Left renal pelvis (tissue), 4 donors: ENCODE measurements around the gene GMCL2. TPM values are rescaled to one million over a fixed set of nuclear protein-coding genes. Genes with fewer than 3 reads are reported as not detected.

ENCODE experiments used
- DNase-seq, 4 donors: peaks; one replicate each; pipeline ENCODE4 v3.0.0-alpha.2; 2013; ENCODE audit warnings: low read depth in 4 of 4, low spot score in 3 of 4
- polyA plus RNA-seq, 4 donors: library from polyadenylated mRNA; unstranded; fragments of 120-200 nt; gene quantifications; one replicate each; pipeline ENCODE4 v1.2.1, GENCODE V29; 2013; ENCODE audit not compliant: insufficient read length in 4 of 4

GMCL2 gene
- polyA plus RNA-seq, 4 donors: 0.08 TPM; not detected in 3

DNA sequence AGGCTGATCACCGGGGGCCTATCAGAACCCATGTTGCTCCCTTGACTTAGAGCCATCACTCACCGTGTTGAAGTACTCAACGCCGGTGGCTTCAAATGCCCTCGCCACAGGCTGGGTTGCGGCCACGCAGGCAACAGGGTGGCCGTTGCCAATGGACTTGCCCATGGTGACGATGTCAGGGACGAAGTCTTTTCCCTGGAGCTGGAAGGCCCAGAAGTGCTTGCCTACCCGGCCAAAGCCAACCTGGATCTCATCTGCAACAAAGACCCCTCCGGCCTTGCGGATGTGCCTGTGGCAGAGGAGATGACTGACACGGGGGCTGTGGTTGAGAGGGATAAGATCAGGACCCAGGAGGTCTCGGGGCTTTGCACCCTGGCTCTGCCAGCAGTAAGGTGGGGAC lies 35.1 kb upstream of the GMCL2 start:
- no peak for DNase-seq

- no peak for DNase-seq
Measured at GRCh38 chr5:178221853-178222252, 34.7 kb upstream of the GMCL2 start.

GRCh38 chr5:178221282-178221681 lies 34.1 kb upstream of the GMCL2 start:
- no peak for DNase-seq

DNA sequence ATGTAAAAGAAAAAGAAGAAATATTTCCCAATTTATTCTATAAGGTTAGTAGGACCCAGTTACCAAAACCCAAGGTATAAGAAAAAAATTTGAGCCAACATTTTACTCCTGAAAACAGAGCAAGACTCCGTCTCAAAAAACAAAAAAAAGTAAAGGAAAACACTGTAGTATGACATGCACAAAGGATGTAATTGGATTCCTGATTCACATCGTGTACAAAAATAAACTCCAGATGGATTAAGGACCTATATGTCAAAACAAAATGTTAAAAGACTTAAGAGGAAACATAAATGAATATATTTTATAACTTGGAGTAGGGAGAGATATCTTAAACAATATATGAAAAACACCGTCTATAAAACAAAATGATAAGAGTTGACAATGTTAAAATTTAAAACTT lies 31.7 kb upstream of the GMCL2 start:
- no peak for DNase-seq

DNA sequence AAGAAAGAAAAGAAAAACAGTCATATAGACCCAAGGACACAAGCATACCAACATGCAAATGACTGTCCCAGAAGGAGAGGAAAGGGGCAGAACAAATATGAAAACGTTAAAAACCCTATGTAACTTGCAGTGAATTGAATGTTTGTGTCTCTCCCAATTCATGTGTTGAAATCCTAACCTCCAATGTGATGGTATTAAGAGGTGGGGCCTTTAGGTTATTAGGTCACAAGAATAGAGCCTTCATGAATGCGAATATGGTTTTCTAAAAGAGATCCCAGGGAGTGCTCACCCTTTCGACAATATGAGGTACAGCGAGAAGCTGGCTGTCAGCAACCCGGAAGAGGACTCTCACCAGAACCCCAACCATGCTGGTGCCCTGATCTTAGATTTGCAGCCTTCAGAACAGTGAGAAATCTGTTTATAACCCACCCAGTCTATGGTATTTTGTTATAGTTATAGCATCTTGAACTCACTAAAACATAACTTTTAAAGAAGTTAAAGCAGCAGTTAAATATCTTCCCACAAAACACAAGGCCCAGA lies 31.1 kb upstream of the GMCL2 start:
- no peak for DNase-seq

DNA sequence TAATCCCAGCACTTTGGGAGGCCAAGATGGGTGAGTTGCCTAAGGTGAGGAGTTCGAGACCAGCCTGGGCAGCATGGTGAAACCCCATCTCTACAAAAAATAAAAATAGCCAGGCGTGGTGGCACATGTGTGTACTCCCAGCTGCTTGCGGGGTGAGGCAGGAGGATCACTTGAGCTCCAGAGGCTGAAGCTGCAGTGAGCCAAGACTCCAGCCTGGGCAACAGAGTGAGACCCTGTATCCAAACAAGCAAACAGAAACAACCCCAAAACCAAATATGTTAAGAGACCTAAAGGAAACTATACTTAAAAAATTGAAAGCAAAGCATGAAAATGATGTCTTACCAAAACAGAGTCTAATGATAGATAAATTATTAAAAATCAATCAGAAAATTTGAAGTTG lies 29.6 kb upstream of the GMCL2 start:
- no peak for DNase-seq

DNA sequence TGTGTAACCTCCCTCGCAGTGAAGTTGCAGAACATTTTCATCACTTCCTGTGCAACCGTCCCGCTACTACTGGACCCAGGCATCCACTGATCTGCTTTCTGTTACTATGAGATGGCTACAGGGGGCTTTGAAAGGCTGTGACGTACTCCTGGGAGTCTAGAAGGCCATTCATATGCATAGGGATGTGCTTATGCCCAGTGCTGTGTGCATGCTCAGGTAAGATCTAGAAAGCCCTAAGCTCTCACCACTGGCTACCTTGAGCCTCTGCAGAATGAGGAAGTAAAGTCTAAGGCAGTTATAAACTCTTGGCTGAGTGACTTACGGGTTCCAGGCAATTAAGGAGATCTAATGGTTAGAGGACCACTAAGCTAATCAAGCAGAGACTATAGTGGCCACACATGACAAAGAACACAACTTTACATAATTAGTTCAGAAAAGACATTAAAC lies 28.9 kb upstream of the GMCL2 start:
- no peak for DNase-seq

DNA sequence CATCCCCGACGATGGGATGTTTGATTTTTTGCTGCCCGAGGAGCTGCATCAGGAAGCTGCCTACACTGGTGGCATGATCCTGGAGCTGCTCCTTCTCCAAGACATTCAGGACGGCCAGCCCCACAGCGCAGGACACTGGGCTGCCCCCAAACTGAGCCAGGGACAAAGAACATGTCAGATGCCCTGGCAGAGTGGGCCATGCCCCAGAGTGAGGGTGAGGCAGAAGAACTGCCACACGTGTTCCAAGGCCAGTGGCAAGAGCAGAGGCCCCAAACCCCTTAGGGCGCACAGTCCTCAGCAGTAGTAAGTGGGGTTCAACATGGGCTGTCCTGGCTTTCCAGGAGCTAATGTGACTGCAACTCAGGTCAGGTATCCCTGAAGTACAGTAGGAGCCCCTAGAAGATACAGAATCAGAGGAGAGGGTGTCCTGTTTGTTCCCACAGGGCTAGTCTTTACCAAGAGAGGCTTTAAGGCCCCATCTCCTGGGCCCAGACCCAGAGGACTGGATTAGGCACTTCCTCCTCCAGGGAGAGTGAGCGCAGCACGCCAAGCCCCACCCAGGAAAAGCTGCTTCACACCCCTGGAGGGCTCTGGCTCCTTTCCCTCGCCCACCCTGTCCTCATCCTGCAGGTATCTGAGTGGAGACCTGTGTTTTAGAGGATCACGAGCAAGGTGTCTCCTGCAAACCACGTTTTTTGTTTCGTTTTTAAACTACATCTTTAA lies 28.3 kb upstream of the GMCL2 start:
- DNase-seq: no peak

- no peak for DNase-seq
Measured at GRCh38 chr5:178214160-178214803, 27.1 kb upstream of the GMCL2 start.

DNA sequence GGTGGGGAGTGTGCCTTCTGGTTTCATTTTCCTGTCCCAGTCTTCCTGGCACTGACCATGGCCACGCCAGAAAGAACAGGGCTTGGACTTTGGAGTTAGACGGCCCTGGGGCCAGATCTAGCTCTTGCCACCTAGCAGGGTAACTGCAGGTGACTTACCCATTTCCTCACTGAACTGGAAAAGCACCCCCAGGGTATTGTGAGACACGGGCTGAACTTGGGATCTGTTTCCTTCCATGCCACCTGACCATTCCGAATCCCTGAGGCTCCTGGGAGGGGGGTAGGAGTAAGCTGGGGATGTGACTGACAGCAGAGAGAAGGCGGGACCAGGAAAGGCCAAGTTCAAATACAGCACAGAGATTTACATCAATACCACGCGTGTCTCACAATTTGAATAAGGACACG lies 26.6 kb upstream of the GMCL2 start:
- no peak for DNase-seq

GRCh38 chr5:178213003-178213461 lies 25.9 kb upstream of the GMCL2 start:
- no peak for DNase-seq

DNA sequence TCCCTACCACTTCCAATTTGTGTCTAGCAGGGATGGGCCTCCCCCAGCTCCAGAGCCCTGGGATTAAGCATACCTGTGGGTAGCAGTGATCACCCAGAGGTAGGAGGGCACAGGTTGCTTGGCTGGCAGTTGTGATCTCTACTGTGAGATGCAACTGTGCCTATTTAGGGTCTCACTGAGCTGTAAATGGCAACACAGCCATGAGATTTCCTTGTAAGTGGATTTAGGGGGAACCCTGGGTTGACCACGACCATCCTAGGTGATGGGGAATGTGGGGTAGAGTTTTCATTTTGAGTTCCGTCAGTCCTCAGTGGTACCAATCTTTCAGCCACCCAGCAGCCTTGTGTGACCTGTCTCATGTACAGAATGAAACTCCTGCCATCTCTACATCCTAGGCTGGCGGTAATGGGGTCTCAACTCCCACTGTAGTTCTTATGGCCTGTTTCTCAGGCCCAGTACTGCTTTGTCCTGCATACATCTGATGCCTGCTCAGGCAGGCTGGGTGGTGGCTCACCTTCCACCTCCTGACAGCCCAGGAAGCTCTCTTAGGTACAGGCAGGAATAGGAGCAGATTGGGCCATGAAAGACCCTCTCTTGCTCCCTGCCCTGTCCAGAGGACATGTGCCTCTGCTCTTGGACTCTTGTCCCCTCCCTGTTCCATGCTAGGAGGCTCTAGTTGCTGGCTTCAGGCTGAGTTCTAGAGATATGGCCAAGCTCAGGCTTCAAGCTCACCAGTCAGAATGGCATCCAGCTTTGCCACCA lies 25.3 kb upstream of the GMCL2 start:
- DNase-seq: no peak

DNA sequence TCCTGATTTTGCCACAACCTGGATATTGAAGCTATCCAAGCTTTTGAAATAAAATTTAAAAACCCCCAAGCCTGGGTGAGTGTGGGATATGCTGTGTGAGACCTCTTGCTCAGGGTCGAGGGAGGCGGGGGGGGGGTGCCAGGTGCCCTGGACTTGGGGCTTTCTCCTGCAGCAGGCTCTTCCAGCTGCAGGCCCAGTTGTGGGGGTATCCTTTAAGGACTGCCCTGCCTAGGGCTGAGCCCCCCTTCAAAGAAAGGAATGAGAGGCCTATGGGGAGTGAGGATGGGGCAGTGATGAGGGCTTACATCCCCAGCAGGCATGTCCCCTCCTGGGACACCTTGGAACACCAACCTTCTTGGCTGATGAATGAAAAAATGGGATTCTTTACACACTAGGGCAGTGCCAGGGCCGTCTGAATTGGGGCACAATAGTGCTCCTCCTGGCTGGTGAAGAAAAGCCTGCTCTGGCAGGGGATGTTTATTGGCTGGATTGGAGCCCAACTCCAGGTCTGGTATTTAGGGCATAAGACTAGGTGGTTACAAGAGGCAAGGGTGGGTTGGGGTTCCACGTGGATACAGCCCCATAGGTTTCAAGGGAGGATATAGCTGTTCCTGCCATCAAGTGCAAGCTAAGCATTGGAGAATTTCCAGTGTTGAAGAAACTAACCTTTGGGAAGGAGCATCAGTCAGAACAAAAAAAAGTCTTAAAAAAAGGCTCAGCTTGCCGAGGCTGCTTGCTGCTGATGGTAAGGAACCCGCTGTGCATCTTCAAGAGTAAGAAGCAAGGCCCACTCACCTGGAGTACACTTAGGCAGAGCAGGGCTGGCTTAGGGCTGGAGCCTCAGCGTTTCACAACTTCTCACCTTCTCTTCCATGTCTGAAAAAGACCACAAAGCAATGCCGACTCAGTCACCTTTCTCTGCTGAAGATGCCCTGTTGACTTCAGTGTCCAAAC lies 24.2 kb upstream of the GMCL2 start:
- no peak for DNase-seq

DNA sequence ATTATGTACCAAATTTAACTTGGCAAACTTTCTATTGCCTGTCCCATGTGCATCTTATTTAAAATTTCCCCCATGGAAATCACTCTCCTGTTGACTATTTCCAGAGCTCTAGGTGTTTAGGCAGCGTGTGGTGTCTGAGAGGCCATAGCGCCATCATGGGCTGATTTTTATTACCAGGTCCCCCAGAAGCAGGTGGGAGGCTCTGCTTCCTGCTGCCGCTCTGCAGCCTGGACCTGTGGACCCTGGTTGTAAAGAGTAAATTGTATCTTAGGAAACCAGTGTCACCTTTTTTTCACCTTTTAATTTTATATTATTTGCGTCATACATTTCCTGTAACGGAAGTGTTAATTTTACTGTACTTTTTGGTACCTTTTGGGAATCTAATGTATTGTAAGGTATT lies 23.5 kb upstream of the GMCL2 start:
- no peak for DNase-seq

DNA sequence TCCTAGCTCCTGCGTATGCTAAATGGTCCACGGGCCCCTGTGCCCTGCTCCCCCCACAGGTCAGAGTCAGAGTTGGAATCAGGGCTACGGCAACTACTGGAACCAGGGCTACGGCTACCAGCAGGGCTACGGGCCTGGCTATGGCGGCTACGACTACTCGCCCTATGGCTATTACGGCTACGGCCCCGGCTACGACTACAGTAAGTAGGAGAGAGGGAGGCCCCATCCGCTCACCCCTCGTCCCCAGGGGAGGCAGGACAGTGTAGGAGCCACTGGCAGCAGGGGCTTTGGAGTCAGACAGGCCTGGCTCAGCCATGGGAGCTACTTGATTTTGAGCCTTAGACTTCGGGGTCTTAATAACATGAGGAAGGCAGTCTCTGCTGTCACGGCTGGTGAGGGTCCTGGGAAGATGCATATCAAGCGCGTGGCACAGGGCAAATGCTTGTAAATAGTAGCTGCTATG lies 22.9 kb upstream of the GMCL2 start:
- DNase-seq: no peak

GRCh38 chr5:178209334-178210072 lies 22.3 kb upstream of the GMCL2 start:
- no peak for DNase-seq

DNA sequence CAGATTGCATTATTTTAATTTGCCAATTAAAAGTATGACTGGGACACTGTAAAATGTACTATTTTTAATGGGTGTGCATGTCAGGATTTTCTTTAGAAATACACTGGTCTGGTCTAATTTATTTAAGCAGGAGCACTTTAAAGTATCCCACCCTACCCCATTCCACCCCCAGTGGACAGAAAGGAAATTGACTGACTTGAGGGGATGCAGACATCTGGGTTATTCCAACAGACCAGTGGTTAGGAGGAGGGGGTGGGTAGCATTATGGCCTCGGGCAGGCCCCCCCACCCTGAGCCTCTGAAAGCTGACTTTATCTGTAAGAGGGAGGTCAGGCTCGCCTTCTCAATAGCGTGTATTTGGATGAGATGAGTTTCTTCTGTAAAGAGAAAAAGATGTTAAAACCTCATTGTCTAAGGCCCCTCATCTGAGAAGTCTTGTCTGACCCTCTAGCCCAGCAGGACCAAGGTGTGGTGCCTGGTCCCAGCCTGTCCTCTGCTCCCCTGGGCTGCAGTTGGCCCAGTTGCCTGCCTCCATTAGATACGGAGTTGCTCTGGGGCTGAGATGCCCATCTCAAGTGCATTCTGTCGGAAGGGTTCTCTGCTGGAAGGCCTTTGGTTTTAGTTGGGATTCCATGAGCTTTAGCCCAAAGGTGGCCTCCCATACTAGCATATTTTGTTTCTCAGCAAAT lies 21.5 kb upstream of the GMCL2 start:
- DNase-seq: no peak

- no peak for DNase-seq
Measured at GRCh38 chr5:178207917-178208280, 20.7 kb upstream of the GMCL2 start.
